Gastrocnemius medialis (tissue), 4 donors: Measurements from ENCODE around the gene MACROD2. TPM values are rescaled to one million over a fixed set of nuclear protein-coding genes. Genes with fewer than 3 reads are reported as not detected.

ENCODE experiments used
- ATAC-seq, 2 donors: fragments of 150-250 bp; one replicate each; pipeline ENCODE4 v1.9.1; 2016
- DNase-seq, 2 donors: peaks; one replicate each; pipeline ENCODE4 v3.0.0-alpha.2; 2019
- H3K27ac ChIP-seq, 4 donors: fragments of 200-600 bp; sonication (generic); 1 replicate in 1 of 4; 2 replicates in 3 of 4; pipeline ENCODE4 v1.5.1; 2016 to 2018; ENCODE audit warnings: mild to moderate bottlenecking in 2 of 4, moderate library complexity in 1 of 4
- H3K27me3 ChIP-seq, 3 donors: fragments of 200-600 bp; sonication (generic) in 2 of 3; 1 replicate in 1 of 3; 2 replicates in 2 of 3; pipeline versions ENCODE4 v1.5.1 to v1.6.0; 2016 to 2019; ENCODE audit warnings: mild to moderate bottlenecking in 1 of 3, moderate library complexity in 1 of 3
- H3K36me3 ChIP-seq, 2 donors: fragments of 200-600 bp; sonication (generic) in 1 of 2; one replicate each; pipeline ENCODE4 v1.5.1; 2017 to 2018
- H3K4me1 ChIP-seq, 2 donors: fragments of 200-600 bp; sonication (generic) in 1 of 2; one replicate each; pipeline ENCODE4 v1.5.1; 2016 to 2017; ENCODE audit warnings: mild to moderate bottlenecking in 2 of 2
- H3K4me3 ChIP-seq, 4 donors: fragments of 200-600 bp; sonication (generic) in 3 of 4; 1 replicate in 1 of 4; 2 replicates in 3 of 4; pipeline ENCODE4 v1.5.1; 2016 to 2019; ENCODE audit warnings: mild to moderate bottlenecking in 2 of 4
- H3K9me3 ChIP-seq, 3 donors: fragments of 200-600 bp; sonication (generic) in 2 of 3; 1 replicate in 1 of 3; 2 replicates in 2 of 3; pipeline ENCODE4 v1.5.1; 2016 to 2019
- POLR2A ChIP-seq, 2 donors: fragments of 450-650 bp; IDR thresholded peaks; one replicate each; pipeline ENCODE4 v1.6.1; 2017; ENCODE audit warnings: antibody characterized with exemption in 2 of 2, mild to moderate bottlenecking in 2 of 2, moderate library complexity in 2 of 2
- in situ Hi-C, 4 donors: fragments of 200-750 bp; cut with MboI; loops; one replicate each; pipeline versions ENCODE4 v1.15.0 to v1.8.0; 2017; ENCODE audit warnings: low sequenced_read_pairs in 4 of 4
- intact Hi-C: fragments of 100-400 bp; cut with DNase I; formaldehyde crosslinking; loops from one replicate; pipeline ENCODE4 v1.15.1; 2023; ENCODE audit warnings: low total_unique reads
- total RNA-seq, 4 donors: library from RNA; depleted of rRNA; stranded (reverse); fragments of >200 nt; gene quantifications; one replicate each; pipeline versions ENCODE4 v1.1.0 to v1.2.3, GENCODE V29; 2016
- TF ChIP-seq, protein P1 (sequence below), 5 experiments: fragments of 450-650 bp in 3 of 5; fragments of 200-600 bp in 2 of 5; sonication (generic) in 2 of 5; IDR thresholded peaks in 4 of 5; conservative IDR thresholded peaks in 1 of 5; 1 replicate in 4 of 5; 2 replicates in 1 of 5; pipeline ENCODE4 v1.5.1; 2016 to 2019; ENCODE audit warnings: antibody characterized with exemption in 5 of 5, mild to moderate bottlenecking in 3 of 5, moderate library complexity in 3 of 5

Gene MACROD2
- total RNA-seq, 4 donors from 2014 or later: 1.8 to 10.2 (median 3.6) TPM

DNA sequence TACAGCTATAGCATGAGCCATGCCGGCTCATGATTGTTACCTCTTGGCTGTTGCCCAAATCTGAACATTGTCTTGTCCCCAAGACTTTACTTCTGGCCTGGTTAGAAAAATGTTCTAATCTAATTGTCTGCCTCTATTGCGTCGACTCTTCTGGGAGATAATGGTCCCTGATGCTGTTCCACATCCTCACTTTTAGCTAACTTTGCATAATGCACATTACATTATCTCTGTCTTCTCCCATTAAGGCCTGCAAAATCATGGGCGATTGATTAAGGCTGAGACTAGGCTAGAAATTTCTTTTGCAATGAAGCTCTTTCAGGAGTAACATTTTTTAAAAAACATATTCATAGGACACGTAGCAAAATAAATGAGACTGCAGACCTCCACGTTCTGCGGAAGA, 1616.9 kb downstream of the MACROD2 start:
- ATAC-seq (no peak), DNase-seq (no peak)
- Histone ChIP-seq H3K4me1 (no peaks in the 10 kb centered on the region), H3K4me3 (no peak overlapping the region), H3K36me3 (no peaks in the 10 kb centered on the region), H3K27me3 (no peaks in the 10 kb centered on the region), H3K27ac (no peak overlapping the region), H3K9me3 (no peaks in the 10 kb centered on the region)
- TF ChIP-seq, protein P1, sequence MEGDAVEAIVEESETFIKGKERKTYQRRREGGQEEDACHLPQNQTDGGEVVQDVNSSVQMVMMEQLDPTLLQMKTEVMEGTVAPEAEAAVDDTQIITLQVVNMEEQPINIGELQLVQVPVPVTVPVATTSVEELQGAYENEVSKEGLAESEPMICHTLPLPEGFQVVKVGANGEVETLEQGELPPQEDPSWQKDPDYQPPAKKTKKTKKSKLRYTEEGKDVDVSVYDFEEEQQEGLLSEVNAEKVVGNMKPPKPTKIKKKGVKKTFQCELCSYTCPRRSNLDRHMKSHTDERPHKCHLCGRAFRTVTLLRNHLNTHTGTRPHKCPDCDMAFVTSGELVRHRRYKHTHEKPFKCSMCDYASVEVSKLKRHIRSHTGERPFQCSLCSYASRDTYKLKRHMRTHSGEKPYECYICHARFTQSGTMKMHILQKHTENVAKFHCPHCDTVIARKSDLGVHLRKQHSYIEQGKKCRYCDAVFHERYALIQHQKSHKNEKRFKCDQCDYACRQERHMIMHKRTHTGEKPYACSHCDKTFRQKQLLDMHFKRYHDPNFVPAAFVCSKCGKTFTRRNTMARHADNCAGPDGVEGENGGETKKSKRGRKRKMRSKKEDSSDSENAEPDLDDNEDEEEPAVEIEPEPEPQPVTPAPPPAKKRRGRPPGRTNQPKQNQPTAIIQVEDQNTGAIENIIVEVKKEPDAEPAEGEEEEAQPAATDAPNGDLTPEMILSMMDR (IDR thresholded peaks at IDR 0.05 in 4 of 5, conservative IDR thresholded peaks at IDR 0.05 in 1 of 5): no peak
- TF ChIP-seq POLR2A (IDR thresholded peaks at IDR 0.05): no peak
- intact Hi-C loops (no loop called here), in situ Hi-C loops (no loop called here)

DNA sequence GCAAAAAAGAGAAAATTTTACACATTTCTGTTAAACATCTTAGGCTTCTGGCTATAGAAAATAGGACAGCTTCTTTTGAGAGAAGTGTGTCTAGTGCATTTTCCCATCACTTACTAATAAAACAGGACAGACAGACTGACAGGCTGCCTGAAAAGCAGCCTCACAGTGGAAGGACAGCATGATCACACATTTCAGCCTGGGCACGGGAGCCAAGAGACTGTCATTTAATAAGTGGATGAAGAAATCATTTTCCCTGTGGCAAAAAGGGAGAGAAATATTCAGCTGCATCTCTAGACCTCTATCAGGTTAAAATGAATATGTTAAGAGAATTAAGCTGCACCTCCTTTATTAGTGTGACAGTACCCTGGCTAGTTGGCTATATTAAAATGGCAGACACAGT, 1617.5 kb downstream of the MACROD2 start:
- H3K27ac ChIP-seq: no peak overlapping the region
- intact Hi-C loops (no loop called here), in situ Hi-C loops (no loop called here)

DNA sequence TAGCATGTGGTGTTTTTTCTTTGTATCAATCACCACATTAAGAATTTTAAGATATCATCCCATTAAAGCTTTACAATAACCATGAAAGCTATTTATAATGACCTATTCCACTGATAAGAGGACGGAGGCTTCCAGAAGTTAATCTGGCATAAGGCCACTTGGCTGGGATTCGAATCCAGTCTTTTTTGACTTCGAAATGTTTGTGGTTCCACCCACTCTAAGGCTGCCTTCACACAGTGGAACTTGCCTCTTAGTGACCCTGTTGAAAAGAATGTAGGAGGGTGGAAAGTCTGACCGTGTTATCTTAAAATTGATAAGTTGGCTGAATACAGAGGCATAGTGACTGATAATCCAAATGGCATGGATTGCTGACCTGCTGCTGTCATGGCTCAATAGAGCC, 1618.2 kb downstream of the MACROD2 start:
- no peak for DNase-seq

More for the DNA sequence above, 1617.5 kb downstream of the MACROD2 start:
- no peaks in the 10 kb centered on the region for H3K36me3 ChIP-seq
- H3K4me3 ChIP-seq: no peak overlapping the region
- H3K4me1 ChIP-seq: no peaks in the 10 kb centered on the region
- TF ChIP-seq, protein P1 (IDR thresholded peaks at IDR 0.05 in 4 of 5, conservative IDR thresholded peaks at IDR 0.05 in 1 of 5): no peak
- no peak for TF ChIP-seq POLR2A (IDR thresholded peaks at IDR 0.05)
- H3K27me3 ChIP-seq: no peaks in the 10 kb centered on the region
- H3K9me3 ChIP-seq: no peaks in the 10 kb centered on the region
- DNase-seq (no peak), ATAC-seq (no peak)

DNA sequence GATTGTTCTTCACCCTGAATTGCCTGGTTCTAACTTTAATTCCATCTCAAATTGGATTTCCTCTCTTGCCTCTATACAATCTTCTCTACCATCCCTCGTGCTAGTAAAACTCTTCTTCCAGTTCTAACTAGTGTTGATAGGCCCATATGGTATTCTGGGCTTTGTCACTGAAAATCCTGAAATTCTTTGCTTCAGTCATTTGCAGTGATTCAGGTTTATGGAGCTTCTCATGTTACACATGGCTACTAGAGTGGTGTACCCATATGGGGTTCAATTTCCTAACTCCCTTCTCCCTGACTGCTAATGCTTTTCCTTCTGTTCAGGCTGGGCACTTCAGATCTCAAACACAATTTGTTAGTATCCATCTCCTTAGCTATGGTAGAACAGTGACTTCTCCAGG, 1621.3 kb downstream of the MACROD2 start:
- ATAC-seq (no peak), DNase-seq (no peak)
- H3K4me3 ChIP-seq: no peak overlapping the region
- TF ChIP-seq POLR2A (IDR thresholded peaks at IDR 0.05): no peak
- TF ChIP-seq, protein P1 (IDR thresholded peaks at IDR 0.05 in 4 of 5, conservative IDR thresholded peaks at IDR 0.05 in 1 of 5): no peak
- no peaks in the 10 kb centered on the region for H3K4me1 ChIP-seq
- in situ Hi-C loops (no loop called here), intact Hi-C loops (no loop called here)
- no peaks in the 10 kb centered on the region for H3K27me3 ChIP-seq
- no peaks in the 10 kb centered on the region for H3K9me3 ChIP-seq
- H3K27ac ChIP-seq: no peak overlapping the region
- no peaks in the 10 kb centered on the region for H3K36me3 ChIP-seq

More for the DNA sequence above, 1618.2 kb downstream of the MACROD2 start:
- in situ Hi-C loops (no loop called here), intact Hi-C loops (no loop called here)
- H3K27me3 ChIP-seq: no peaks in the 10 kb centered on the region
- H3K27ac ChIP-seq: no peak overlapping the region
- TF ChIP-seq, protein P1 (IDR thresholded peaks at IDR 0.05 in 4 of 5, conservative IDR thresholded peaks at IDR 0.05 in 1 of 5): no peak
- no peak for TF ChIP-seq POLR2A (IDR thresholded peaks at IDR 0.05)
- H3K4me3 ChIP-seq: no peak overlapping the region
- H3K4me1 ChIP-seq: no peaks in the 10 kb centered on the region
- H3K9me3 ChIP-seq: no peaks in the 10 kb centered on the region
- H3K36me3 ChIP-seq: no peaks in the 10 kb centered on the region
- ATAC-seq: no peak

DNA sequence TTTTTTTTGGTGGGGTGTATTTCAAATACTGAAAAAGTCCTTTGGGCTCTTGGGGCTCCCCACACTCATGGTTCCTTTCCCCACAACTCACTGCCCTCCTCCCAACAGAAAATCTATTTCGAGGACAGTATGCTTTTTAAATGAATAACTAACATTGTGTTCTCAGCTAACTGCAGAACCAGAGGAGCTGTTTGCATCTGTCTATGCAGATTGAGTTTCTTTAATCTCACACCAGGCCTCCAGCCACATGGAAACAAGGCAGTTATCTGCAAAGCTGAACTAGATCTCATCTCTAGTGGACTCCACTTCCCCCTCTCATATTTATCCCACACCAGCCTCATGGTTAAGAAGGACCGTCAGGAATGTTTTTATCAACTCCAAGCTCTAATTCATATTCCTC, 1622.8 kb downstream of the MACROD2 start:
- no peak for ATAC-seq
- DNase-seq: no peak
- Histone ChIP-seq H3K4me3 (no peak overlapping the region), H3K9me3 (no peaks in the 10 kb centered on the region), H3K4me1 (no peaks in the 10 kb centered on the region), H3K36me3 (no peaks in the 10 kb centered on the region), H3K27me3 (no peaks in the 10 kb centered on the region), H3K27ac (no peak overlapping the region)
- intact Hi-C loops: no loop called here
- no peak for TF ChIP-seq POLR2A (IDR thresholded peaks at IDR 0.05)
- TF ChIP-seq, protein P1 (IDR thresholded peaks at IDR 0.05 in 4 of 5, conservative IDR thresholded peaks at IDR 0.05 in 1 of 5): no peak
- in situ Hi-C loops: no loop called here
